Hepatocyte (in vitro differentiated cells): Measurements from ENCODE around the gene TSPAN32.

Experiments used
- CTCF ChIP-seq: fragments of 200-600 bp; sonication (generic); IDR thresholded peaks from 2 replicates; pipeline ENCODE4 v1.5.1; 2016; ENCODE audit warnings: antibody characterized with exemption, mild to moderate bottlenecking; ENCODE audit not compliant: poor library complexity
- EZH2 ChIP-seq: fragments of 200-600 bp; sonication (generic); IDR thresholded peaks from 2 replicates; pipeline ENCODE4 v1.6.1; 2016; ENCODE audit warnings: antibody characterized with exemption, mild to moderate bottlenecking, borderline replicate concordance
- EZH2phosphoT487 ChIP-seq: fragments of 200-600 bp; sonication (generic); IDR thresholded peaks from one replicate; pipeline ENCODE4 v1.6.1; 2018; ENCODE audit warnings: antibody characterized with exemption, mild to moderate bottlenecking, low read depth, moderate library complexity; ENCODE audit not compliant: unreplicated experiment, severe bottlenecking

- TF ChIP-seq CTCF (no peak), EZH2 (no peak), EZH2phosphoT487 (no peak)
Measured at GRCh38 chr11:2275334-2276279, 26.2 kb upstream of the TSPAN32 start.
